Right lobe of liver (tissue), 6 donors: Measurements from ENCODE around the gene CDHR3. TPM values are rescaled to one million over a fixed set of nuclear protein-coding genes. Genes with fewer than 3 reads are reported as not detected.
"Not testable (repeated sequence)": the region's sequence is repeated elsewhere in the genome, so short reads cannot be mapped to it uniquely, and the experiment has no call there.

Source experiments
- ATAC-seq, 4 donors: fragments of 200-7000 bp; cut with Tn5 transposase; one replicate each; pipeline ENCODE4 v1.9.1; 2020; ENCODE audit warnings: mild to moderate bottlenecking in 4 of 4, moderate library complexity in 4 of 4
- DNase-seq, 3 donors: peaks; one replicate each; pipeline ENCODE4 v3.0.0-alpha.2; 2020
- H3K27ac ChIP-seq, 3 donors: fragments of 200-600 bp; one replicate each; pipeline ENCODE4 v1.8.0; 2022
- H3K27me3 ChIP-seq, 2 donors: fragments of 200-600 bp; one replicate each; pipeline ENCODE4 v1.8.0; 2022
- H3K36me3 ChIP-seq, 4 donors: fragments of 200-600 bp; sonication (generic) in 1 of 4; one replicate each; pipeline versions ENCODE4 v1.5.1 to v1.8.0; 2017 to 2022; ENCODE audit warnings: control low read depth in 1 of 4
- H3K4me1 ChIP-seq, 4 donors: fragments of 200-600 bp; sonication (generic) in 1 of 4; one replicate each; pipeline versions ENCODE4 v1.5.1 to v1.8.0; 2017 to 2022; ENCODE audit warnings: control low read depth in 1 of 4
- H3K4me3 ChIP-seq, 3 donors: fragments of 200-600 bp; one replicate each; pipeline ENCODE4 v1.8.0; 2022
- H3K9me3 ChIP-seq, 4 donors: fragments of 200-600 bp; sonication (generic) in 1 of 4; one replicate each; pipeline versions ENCODE4 v1.5.1 to v1.8.0; 2017 to 2022; ENCODE audit warnings: control low read depth in 1 of 4
- POLR2A ChIP-seq: fragments of 450-650 bp; IDR thresholded peaks from one replicate; pipeline ENCODE4 v1.6.1; 2017; ENCODE audit warnings: antibody characterized with exemption, mild to moderate bottlenecking
- WGBS: methylation state at CpG from one replicate; pipeline ENCODE4 v1.1.6; 2018; ENCODE audit warnings: low coverage, low lambda C conversion rate; ENCODE audit not compliant: insufficient coverage; ENCODE audit errors: missing lambda C conversion rate; 5-methylcytosine and 5-hydroxymethylcytosine counted together
- intact Hi-C, 2 donors: fragments of 100-400 bp; cut with DNase I; formaldehyde crosslinking; loops; one replicate each; pipeline versions ENCODE4 v1.11.2 to v1.14.1; 2022
- total RNA-seq, 6 experiments: library from RNA; depleted of rRNA in 2 of 6; stranded (reverse); fragments of >200 nt in 2 of 6; fragmentation: NEBNext Ultra II Directional in 3 of 6; extraction: Animal tissue kit (Norgen Biotek cat#: 25700) in 3 of 6; gene quantifications; one replicate each; pipeline versions ENCODE4 v1.1.0 to v1.2.4, GENCODE V29; 2016 to 2023
- TF ChIP-seq, protein P1 (sequence below), 4 donors: fragments of 200-600 bp in 3 of 4; fragments of 450-650 bp in 1 of 4; IDR thresholded peaks; one replicate each; pipeline versions ENCODE4 v1.5.1 to v1.8.0; 2016 to 2022; ENCODE audit warnings: antibody characterized with exemption in 4 of 4, mild to moderate bottlenecking in 2 of 4
- donor health status: DM: no; HTN: yes; CAD: no.
- donor health status: DM: no; HTN: no; CAD: no.
- donor health status: DM: no; HTN: no; CAD: no.
- donor health status: DM: no; HTN: yes; CAD: no.
- donor health status: DM: no; HTN: yes; CAD: no.

CDHR3 gene
- total RNA-seq, 6 experiments from 2014 or later = 3.6 to 8.6 (median 4.5) TPM

DNA sequence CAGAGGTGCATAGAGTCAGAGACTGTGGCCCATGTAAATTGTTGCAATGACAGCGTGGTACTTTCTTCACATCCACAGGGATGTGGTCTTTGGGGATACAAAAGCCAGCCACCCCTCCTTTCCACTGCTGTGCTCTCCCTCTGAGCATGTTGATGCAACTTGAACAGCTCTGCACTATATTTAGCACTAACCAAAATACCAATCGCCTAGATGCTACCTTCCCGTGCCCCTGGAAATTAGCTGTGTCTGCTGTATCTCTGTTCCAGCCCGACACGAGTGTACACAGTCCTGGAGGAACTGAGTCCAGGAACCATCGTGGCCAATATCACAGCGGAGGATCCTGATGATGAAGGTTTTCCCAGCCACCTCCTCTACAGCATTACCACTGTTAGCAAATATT lies 38.1 kb downstream of the CDHR3 start:
- 86% methylated on average over 7 of the region's 7 CpGs for WGBS
- TF ChIP-seq POLR2A = no peak
- TF ChIP-seq, protein P1, sequence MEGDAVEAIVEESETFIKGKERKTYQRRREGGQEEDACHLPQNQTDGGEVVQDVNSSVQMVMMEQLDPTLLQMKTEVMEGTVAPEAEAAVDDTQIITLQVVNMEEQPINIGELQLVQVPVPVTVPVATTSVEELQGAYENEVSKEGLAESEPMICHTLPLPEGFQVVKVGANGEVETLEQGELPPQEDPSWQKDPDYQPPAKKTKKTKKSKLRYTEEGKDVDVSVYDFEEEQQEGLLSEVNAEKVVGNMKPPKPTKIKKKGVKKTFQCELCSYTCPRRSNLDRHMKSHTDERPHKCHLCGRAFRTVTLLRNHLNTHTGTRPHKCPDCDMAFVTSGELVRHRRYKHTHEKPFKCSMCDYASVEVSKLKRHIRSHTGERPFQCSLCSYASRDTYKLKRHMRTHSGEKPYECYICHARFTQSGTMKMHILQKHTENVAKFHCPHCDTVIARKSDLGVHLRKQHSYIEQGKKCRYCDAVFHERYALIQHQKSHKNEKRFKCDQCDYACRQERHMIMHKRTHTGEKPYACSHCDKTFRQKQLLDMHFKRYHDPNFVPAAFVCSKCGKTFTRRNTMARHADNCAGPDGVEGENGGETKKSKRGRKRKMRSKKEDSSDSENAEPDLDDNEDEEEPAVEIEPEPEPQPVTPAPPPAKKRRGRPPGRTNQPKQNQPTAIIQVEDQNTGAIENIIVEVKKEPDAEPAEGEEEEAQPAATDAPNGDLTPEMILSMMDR (IDR thresholded peaks at IDR 0.05) = no peak
- no peak for ATAC-seq
- intact Hi-C loops = no loop called here
- no peak for DNase-seq
- Histone ChIP-seq H3K36me3 (no peaks in the 10 kb centered on the region), H3K9me3 (no peaks in the 10 kb centered on the region), H3K27me3 (no peaks in the 10 kb centered on the region), H3K27ac (no peak overlapping the region), H3K4me1 (peaks cover 0 to 15% (median 0%) of the 10 kb centered on the region in 4 donors), H3K4me3 (no peak overlapping the region)

DNA sequence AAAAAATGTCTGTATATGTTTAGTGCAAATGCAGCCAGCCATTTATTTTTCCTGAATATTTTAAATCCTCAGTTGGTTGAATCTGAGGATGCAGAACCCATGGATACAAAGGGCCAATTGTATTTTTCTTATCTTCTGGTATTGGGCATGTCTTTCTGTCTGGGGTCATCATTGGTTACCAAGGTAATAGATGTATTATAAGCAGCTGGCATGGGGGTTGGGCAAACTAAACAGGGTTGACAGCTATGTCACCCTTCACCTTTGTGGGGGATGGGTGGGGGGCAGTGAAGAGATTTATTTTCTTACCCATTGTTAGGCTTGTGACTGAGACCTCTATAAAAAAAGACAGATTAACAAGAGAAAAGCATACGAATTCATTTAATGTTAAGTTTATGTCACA lies 38.8 kb downstream of the CDHR3 start:
- H3K36me3 ChIP-seq = no peaks in the 10 kb centered on the region
- 100% methylated on average over 1 of the region's 1 CpG for WGBS
- intact Hi-C loops = no loop called here

DNA sequence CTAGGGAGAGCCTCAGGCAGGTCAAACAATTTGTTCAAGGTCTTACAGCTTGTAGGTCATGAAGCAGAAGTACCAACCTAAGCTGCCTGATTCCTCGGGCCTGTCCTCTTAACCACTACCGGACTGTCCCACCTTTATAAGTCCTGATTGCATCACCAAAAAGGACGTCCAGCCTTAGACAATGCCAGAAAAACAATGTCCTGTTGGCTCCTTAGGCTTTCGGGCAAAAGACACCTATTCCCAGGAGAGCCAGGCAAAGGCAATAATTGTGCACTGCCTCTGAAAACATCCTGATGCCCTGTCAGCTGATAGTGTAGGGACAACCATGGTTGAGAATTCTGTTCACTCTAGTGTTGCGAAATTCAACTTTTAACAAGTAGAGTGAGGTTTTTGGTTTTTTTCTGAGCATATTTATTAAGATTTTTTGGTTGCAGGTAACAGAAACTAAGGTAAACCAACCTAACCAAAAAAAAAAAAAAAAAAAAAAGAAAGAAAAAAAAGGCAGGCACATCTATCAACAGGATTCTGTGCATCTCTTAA lies 40.5 kb downstream of the CDHR3 start:
- no peak overlapping the region for H3K27ac ChIP-seq
- no peaks in the 10 kb centered on the region for H3K36me3 ChIP-seq
- intact Hi-C loops = no loop called here
- peaks cover 0 to 7% (median 0%) of the 10 kb centered on the region in 4 donors for H3K4me1 ChIP-seq
- H3K9me3 ChIP-seq = no peaks in the 10 kb centered on the region
- DNase-seq (no peak), ATAC-seq (no peak)
- H3K27me3 ChIP-seq = no peaks in the 10 kb centered on the region
- 91% methylated on average over 1 of the region's 5 CpGs for WGBS
- H3K4me3 ChIP-seq = no peak overlapping the region
- TF ChIP-seq, protein P1 (IDR thresholded peaks at IDR 0.05) = no peak
- no peak for TF ChIP-seq POLR2A

More for the DNA sequence above, 38.8 kb downstream of the CDHR3 start:
- Histone ChIP-seq H3K27me3 (no peaks in the 10 kb centered on the region), H3K4me3 (no peak overlapping the region), H3K9me3 (no peaks in the 10 kb centered on the region), H3K4me1 (peaks cover 0 to 17% (median 0%) of the 10 kb centered on the region in 4 donors), H3K27ac (no peak overlapping the region)
- DNase-seq (no peak), ATAC-seq (no peak)
- TF ChIP-seq POLR2A = no peak
- TF ChIP-seq, protein P1 (IDR thresholded peaks at IDR 0.05) = no peak

DNA sequence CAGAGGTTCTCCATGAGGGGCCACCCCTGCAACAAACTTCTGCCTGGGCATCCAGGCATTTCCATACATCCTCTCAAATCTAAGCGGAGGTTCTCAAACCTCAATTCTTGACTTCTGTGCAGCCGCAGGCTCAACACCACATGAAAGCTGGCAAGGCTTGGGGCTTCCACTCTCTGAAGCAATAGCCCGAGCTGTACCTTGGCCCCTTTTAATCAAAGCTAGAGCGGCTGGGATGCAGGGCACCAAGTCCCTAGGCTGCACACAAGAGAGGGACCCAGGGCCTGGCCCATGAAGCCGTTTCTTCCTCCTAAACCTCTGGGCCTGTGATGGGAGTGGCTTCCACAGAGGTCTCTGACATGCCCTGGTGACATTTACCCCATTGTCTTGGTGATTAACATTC lies 43.8 kb downstream of the CDHR3 start:
- no peak overlapping the region for H3K4me3 ChIP-seq
- ATAC-seq (no peak), DNase-seq (peak in 1 of 3 donors; percentile 60)
- TF ChIP-seq, protein P1 (IDR thresholded peaks at IDR 0.05) = no peak
- no peak for TF ChIP-seq POLR2A
- H3K27ac ChIP-seq = no peak overlapping the region
- WGBS = 20% methylated on average over 3 of the region's 5 CpGs
- no peaks in the 10 kb centered on the region for H3K27me3 ChIP-seq
- intact Hi-C loops = loop anchor here in 1 of 2 donors (5.0 kb wide), 1 partner anchor 75 kb away; no protein-coding TSS in a partner anchor
- H3K36me3 ChIP-seq = no peaks in the 10 kb centered on the region
- no peaks in the 10 kb centered on the region for H3K9me3 ChIP-seq
- peaks cover 0 to 7% (median 0%) of the 10 kb centered on the region in 4 donors for H3K4me1 ChIP-seq

DNA sequence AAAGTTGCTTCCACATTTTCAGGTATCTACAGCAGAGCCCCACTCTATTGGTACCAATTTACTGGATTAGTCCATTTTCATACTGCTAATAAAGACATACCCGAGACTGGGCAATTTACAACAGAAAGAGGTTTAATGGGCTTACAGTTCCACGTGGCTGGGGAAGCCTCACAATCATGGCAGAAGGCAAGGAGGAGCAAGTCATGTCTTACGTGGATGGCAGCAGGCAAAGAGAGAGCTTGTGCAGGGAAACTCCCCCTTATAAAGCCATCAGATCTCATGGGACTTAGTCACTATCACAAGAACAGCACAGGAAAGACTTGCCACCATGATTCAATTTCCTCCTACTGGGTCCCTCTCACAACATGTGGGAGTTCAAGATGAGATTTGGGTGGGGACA lies 44.7 kb downstream of the CDHR3 start:
- DNase-seq, H3K4me1 ChIP-seq, H3K9me3 ChIP-seq, H3K36me3 ChIP-seq, H3K4me3 ChIP-seq, ATAC-seq, H3K27ac ChIP-seq, H3K27me3 ChIP-seq: not testable (repeated sequence)
- WGBS = 59% methylated on average over 2 of the region's 3 CpGs
- intact Hi-C loops = loop anchor here in 1 of 2 donors (5.0 kb wide), 1 partner anchor 75 kb away; no protein-coding TSS in a partner anchor
